Stimulated activated CD4-positive, alpha-beta T cell treated with anti-CD3 and anti-CD28 coated beads, Interleukin-4, amount 100 ng/mL, for 4 hours (primary cell): ENCODE results near the gene C15orf39.

ENCODE experiments used
- DNase-seq, 2 experiments: peaks; one replicate each; pipeline ENCODE4 v3.0.0-alpha.2; 2020

Gene C15orf39

GRCh38 chr15:75174102-75174501, 27.6 kb upstream of the C15orf39 start:
- DNase-seq, result no peak

- DNase-seq, result no peak
Observed at GRCh38 chr15:75174729-75175128, 27.0 kb upstream of the C15orf39 start.

- no peak for DNase-seq
Observed at GRCh38 chr15:75176396-75176761, 25.3 kb upstream of the C15orf39 start.

- DNase-seq, result no peak
Observed at GRCh38 chr15:75177360-75178071, 24.2 kb upstream of the C15orf39 start.

GRCh38 chr15:75178171-75178937, 23.3 kb upstream of the C15orf39 start:
- no peak for DNase-seq

GRCh38 chr15:75178938-75179745, 22.5 kb upstream of the C15orf39 start:
- no peak for DNase-seq

GRCh38 chr15:75179746-75180140, 21.9 kb upstream of the C15orf39 start:
- no peak for DNase-seq

- no peak for DNase-seq
Observed at GRCh38 chr15:75181780-75182179, 19.9 kb upstream of the C15orf39 start.

GRCh38 chr15:75182187-75183131, 19.2 kb upstream of the C15orf39 start:
- no peak for DNase-seq

GRCh38 chr15:75185271-75186029, 16.2 kb upstream of the C15orf39 start:
- no peak for DNase-seq

- no peak for DNase-seq
Observed at GRCh38 chr15:75186044-75186443, 15.6 kb upstream of the C15orf39 start.

- DNase-seq, result no peak
Observed at GRCh38 chr15:75188499-75188898, 13.2 kb upstream of the C15orf39 start.

- no peak for DNase-seq
Observed at GRCh38 chr15:75191235-75191634, 10.4 kb upstream of the C15orf39 start.

- no peak for DNase-seq
Observed at GRCh38 chr15:75192307-75192706, 9.4 kb upstream of the C15orf39 start.

- DNase-seq, result no peak
Observed at GRCh38 chr15:75193272-75193671, 8.4 kb upstream of the C15orf39 start.

- DNase-seq, result no peak
Observed at GRCh38 chr15:75193976-75194375, 7.7 kb upstream of the C15orf39 start.

- no peak for DNase-seq
Observed at GRCh38 chr15:75194397-75194796, 7.3 kb upstream of the C15orf39 start.

GRCh38 chr15:75195122-75195765, 6.4 kb upstream of the C15orf39 start:
- DNase-seq, result no peak

- no peak for DNase-seq
Observed at GRCh38 chr15:75195766-75196241, 5.9 kb upstream of the C15orf39 start.

GRCh38 chr15:75197062-75197630, 4.5 kb upstream of the C15orf39 start:
- no peak for DNase-seq
